T-helper 22 cell (primary cell): ENCODE data around the gene PIWIL4.
"Not testable (repeated sequence)": the region's sequence is repeated elsewhere in the genome, so short reads cannot be mapped to it uniquely, and the experiment has no call there.

Source experiments
- DNase-seq: peaks from one replicate; pipeline ENCODE4 v3.0.0-alpha.2; 2020; ENCODE audit warnings: low read depth

PIWIL4 gene

GRCh38 chr11:94638301-94638901, 71.2 kb downstream of the PIWIL4 start:
- no peak for DNase-seq

GRCh38 chr11:94638902-94639373, 71.8 kb downstream of the PIWIL4 start:
- no peak for DNase-seq

GRCh38 chr11:94639901-94640721, 72.9 kb downstream of the PIWIL4 start:
- no peak for DNase-seq

DNA sequence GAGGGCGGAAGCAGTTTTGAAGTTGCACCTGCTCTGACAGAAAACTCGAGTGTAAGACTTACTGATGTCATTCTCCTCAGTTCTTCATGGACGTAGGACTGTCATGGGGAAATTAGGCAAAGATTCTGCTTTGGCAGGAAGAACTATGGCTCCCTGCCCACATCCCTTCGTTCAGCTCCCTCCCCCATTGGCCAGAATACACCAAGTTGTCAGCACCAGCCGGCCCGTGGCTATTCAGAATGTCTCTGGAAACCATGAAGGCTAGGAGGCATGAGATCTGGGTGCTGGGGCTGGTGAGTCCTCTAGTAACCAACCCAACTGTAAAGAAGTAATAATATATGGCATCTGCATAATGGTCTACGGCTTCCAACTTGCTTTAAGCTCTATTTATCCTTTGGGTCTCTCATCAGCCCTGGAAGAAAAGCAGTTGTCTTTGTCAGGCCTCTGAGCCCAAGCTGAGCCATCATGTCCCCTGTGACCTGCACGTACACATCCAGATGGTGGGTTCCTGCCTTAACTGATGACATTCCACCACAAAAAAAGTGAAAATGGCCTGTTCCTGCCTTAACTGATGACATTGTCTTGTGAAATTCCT, 74.1 kb downstream of the PIWIL4 start:
- DNase-seq, result no peak

DNA sequence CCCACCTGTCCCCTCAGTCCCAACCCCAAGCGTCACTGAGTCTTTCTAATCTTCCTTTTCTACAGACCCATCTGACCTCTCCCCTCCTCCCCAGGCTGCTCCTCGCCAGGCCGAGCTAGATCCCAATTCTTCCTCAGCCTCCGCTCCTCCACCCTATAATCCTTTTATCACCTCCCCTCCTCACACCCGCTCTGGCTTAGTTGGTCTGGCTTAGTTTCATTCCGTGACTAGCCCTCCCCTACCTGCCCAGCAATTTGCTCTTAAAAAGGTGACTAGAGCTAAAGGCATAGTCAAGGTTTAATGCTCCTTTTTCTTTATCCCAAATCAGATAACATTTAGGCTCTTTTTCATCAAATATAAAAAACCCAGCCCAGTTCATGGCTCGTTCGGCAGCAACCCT, 76.0 kb downstream of the PIWIL4 start:
- not testable (repeated sequence) for DNase-seq

DNA sequence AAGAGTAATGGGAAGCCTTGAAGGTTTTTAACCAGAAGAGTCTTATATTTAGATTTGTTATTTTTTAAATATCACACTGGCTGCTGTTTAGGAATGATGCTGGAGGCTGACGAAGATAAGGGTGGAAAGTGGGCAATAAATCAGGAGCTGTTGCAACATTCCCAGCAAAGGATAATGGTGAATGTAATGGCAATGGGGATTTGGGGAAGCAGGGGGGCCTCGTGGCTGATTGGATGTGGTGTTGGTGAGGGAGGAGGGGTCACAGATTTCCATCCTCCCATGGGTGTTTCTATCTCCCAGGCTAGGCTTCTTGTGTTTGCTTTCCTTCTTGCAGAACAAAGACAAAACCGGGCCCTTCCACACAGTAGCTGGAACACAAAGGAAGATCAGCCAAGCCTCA, 80.8 kb downstream of the PIWIL4 start:
- DNase-seq, result no peak

DNA sequence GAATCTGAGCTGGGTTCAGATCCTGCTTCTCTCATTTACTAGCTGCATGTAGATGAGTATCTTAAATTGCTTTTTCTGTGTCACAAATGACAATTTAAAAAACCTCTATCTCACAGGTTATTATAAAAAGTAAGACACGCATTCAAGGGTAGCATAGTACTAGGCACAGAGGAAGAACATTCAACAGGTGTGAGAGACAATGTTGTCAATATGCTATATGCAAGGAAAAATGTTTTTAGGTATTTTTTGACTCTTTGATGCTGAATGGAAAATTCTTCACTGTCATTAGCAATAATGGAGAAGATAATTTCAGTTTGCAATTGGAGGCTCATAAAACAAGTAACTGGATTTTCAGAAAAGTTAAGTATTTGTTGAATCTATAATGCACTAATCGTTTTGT, 81.6 kb downstream of the PIWIL4 start:
- DNase-seq, result no peak

DNA sequence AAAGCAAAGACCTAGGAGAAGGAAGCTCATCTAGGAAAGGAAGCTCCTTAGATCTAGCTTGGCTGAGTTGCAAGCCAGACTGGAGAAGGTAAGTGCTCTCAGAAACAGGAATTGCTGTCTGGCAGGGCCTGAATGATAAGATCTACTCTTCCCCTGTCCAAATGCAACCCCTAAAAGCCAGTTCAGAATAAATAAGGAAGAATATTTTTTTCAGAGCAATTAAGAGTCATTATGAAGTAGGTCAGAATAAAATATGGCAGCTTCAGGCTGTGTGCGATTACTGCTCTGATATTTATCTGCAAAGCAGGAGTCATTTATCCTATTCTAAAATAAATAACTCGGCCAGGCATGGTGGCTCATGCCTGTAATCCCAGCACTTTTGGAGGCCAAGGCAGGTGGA, 82.1 kb downstream of the PIWIL4 start:
- no peak for DNase-seq

DNA sequence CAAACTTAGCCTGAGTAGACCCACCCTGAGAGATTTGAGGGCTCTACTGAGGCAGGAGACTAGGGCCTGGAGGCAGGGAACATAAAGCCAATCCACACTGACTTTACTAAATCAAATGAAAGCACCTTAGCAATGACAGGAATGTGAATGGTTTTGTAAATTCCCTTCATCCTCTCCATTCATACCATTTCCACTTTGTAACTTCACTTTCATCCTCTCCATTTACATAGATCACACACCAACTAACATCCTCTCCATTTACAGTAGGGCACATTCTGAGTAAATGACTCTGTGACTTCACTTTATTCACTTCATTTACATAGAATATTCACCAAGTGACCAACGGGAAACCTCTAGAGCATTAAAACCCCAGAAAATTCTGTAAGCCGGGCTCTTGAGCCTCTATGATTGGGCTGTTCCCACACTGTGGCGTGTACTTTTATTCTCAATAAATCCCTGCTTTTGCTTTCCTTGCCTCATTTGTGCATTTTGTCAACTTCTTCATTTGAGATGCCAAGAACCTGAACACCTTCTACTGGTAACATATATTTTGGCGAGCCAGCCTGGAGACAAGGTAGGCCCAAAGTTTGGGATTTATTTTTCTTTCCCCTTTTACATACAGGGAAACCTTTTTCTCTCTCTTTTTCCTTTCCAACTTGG, 82.9 kb downstream of the PIWIL4 start:
- no peak for DNase-seq

GRCh38 chr11:94650756-94651155, 83.6 kb downstream of the PIWIL4 start:
- DNase-seq, result no peak

DNA sequence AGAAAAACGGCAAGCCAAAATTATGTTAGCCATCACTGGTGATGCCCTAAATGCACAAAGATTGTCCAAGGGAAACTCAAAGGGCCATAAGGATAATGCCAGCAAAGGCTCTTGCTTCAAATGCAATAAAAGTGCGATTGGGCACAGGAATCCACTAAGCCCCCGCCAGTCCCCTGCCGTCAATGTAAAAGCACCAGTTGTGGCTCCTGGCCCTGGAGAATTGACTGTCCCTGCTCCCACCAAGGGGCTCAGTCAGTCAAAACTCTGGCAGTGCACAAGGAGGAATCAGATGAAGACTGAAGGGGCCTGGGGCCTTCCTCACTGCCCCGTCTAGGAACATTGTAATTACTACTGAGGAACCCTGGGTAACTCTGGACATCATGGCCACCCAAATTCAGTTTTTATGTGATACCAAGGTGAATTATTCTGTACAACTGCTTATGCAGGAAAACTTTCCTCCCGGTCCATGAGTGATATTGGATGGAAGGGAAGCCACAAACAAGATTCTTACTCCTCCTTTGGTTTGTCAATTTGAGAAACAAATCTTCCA, 85.6 kb downstream of the PIWIL4 start:
- DNase-seq, result no peak

DNA sequence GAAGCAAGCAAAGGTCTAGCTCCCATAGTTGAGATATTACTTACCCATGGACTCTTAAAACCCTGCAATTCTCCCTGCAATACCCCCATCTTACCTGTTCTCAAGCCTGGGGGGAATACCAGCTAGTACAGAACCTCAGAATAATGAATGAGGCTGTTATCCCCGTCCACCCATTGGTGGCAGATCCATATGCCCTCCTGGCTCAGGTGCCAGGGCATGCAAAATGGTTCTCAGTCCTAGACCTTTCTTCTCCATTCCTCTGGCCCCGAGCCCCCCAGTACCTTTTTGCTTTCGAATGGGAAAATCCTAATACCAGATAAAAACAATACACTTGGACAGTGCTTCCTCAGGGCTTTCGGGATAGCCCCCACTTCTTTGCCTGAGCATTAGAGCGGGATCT, 86.4 kb downstream of the PIWIL4 start:
- DNase-seq, result no peak

GRCh38 chr11:94654201-94654600, 87.0 kb downstream of the PIWIL4 start:
- DNase-seq, result no peak

GRCh38 chr11:94655291-94655690, 88.1 kb downstream of the PIWIL4 start:
- DNase-seq, result no peak

DNA sequence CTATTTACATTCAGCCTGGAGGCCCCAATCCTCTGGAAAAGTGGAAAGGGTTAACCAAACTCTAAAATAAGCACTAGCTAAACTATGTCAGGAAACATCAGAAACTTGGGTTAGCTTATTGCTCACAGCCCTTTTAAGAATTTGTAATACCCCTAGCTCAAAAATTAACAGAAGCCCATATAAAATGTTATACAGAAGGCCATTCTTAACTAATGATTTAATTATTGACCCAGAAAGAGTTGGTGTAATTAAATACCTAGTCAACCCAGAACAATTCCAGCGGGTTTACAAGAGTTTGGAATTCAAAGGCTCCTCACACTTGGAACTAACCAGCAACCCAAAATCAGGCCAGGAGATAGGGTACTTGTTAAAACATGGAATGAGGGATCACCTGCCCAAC, 88.8 kb downstream of the PIWIL4 start:
- DNase-seq, result no peak

GRCh38 chr11:94656968-94657367, 89.8 kb downstream of the PIWIL4 start:
- no peak for DNase-seq

- DNase-seq, result no peak
Measured at GRCh38 chr11:94657629-94658028, 90.5 kb downstream of the PIWIL4 start.

- no peak for DNase-seq
Measured at GRCh38 chr11:94658386-94658785, 91.2 kb downstream of the PIWIL4 start.

GRCh38 chr11:94658888-94659287, 91.7 kb downstream of the PIWIL4 start:
- DNase-seq, result no peak

DNA sequence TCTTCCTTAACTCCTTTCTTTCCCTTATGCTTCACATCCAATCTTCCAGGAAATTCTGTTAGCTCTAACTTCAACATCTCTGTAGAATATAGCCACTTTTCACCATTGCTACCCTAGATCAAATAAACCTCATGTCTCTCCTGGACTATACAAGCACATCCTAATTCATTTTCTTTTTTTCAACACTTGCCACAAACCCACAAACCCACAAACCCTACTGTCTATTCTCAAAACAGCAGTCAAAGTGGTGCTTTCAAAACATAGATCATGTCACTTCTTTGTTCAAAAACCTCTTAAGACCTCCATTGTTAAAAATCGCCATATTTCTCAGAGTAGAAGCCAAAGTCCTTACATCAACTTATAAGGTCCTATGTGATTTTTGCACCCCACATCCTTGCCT, 94.3 kb downstream of the PIWIL4 start:
- no peak for DNase-seq

DNA sequence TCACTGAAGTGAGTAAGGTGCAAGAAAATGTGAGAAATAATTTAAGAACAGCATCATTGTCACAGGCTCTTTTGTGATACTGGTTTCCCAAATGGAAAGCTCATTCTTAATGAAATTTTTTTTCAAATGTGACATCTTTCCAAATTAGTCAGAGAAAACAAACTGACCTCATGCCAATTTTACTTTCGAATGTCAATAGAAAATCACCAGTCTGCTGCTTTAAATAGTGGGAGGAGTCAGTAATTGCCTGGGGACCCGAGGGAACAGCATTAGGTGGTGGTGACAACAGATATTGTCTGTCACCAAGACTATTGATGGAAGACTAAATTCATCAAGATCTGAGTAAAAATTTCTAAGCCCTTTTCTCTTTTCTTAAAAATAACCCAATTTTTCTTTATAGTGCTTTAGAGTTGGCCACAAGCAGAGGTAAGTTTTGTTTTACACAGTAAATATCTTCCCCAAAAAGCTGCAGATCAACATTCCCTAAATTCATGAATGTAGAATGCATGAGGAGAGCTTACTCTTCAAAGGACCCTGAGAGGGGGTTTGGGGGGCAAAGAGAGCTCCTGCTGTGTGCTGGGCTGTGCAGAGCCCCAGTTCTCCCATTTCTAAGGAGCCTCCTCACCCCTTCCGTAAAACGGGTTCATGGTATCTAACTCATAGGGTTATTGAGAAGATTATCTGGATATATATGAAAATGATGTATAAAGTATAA, 95.1 kb downstream of the PIWIL4 start:
- no peak for DNase-seq
